ENCODE measurements around the gene SCGN. TPM values are rescaled to one million over a fixed set of nuclear protein-coding genes. Genes with fewer than 3 reads are reported as not detected.

SCGN gene, protein sequence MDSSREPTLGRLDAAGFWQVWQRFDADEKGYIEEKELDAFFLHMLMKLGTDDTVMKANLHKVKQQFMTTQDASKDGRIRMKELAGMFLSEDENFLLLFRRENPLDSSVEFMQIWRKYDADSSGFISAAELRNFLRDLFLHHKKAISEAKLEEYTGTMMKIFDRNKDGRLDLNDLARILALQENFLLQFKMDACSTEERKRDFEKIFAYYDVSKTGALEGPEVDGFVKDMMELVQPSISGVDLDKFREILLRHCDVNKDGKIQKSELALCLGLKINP
- total RNA-seq (not detected), polyA plus RNA-seq (not detected)

- no peak within 1 kb of the TSS for H3K4me3 Mint-ChIP-seq
- H3K4me1 Mint-ChIP-seq = no peaks in the 10 kb centered on the region
- no peak within 1 kb of the TSS for H3K4me3 ChIP-seq (ENCODE audit: low read length in 2 of 2)
- no peaks in the 10 kb centered on the region for H3K36me3 ChIP-seq (ENCODE audit: insufficient read depth, low read length)
- no peaks in the 10 kb centered on the region for H3K36me3 Mint-ChIP-seq
- H3K27ac Mint-ChIP-seq = no peak within 1 kb of the TSS
- peaks cover 0 to 7% (median under 1%) of the 10 kb centered on the region in 8 donors for H3K9me3 Mint-ChIP-seq
- no peaks in the 10 kb centered on the region for H3K4me1 ChIP-seq (ENCODE audit: insufficient read depth, low read length)
- CTCF ChIA-PET (ENCODE audit: partially characterized antibody) = no interaction called here
- H3K27ac ChIP-seq (ENCODE audit: low read depth, low read length) = no peak within 1 kb of the TSS
- peaks cover 7% of the 10 kb centered on the region for H3K27me3 ChIP-seq (ENCODE audit: insufficient read depth, low read length)
- POLR2A ChIA-PET (ENCODE audit: partially characterized antibody) = no interaction called here
- intact Hi-C loops (cut with micrococcal nuclease) = no loop called here
- no peaks in the 10 kb centered on the region for H3K9me3 ChIP-seq (ENCODE audit: control insufficient read depth in 1 of 2, low read length in 2 of 2)
- DNase-seq = peak in 4 of 5 donors; percentile 11 to 30 (median 18)
- H3K27me3 Mint-ChIP-seq = peaks cover 37 to 49% of the 10 kb centered on the region in 2 donors
These were observed at the start of gene SCGN for GRCh38 chr6:25652007-25652515. SCGN (plus strand) TSS chr6:25652215; CDS start chr6:25652404, 189 bp downstream.

DNA sequence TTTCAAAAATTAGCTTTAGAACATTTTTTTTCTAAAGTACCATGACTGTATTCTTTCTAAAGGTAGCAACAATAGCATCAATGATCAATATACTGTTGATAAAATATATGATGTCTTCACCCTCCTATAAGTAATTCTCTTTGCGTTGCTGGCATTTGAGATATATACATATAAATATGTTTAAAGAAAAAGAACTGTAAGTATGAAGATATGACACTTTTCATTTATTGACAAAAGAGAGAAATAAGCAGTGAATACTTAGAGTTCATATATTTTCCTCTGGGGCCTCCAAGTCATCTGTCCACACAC lies 49.4 kb upstream of the SCGN start:
- peaks cover 0 to 3% (median 0%) of the 10 kb centered on the region in 8 donors for H3K9me3 Mint-ChIP-seq

GRCh38 chr6:25603251-25603650 lies 48.8 kb upstream of the SCGN start:
- Mint-ChIP-seq H3K36me3 (peaks cover 2 to 5% of the 10 kb centered on the region in 2 donors), H3K4me3 (no peak overlapping the region), H3K4me1 (peaks cover 0 to 1% (median 0%) of the 10 kb centered on the region in 4 donors), H3K9me3 (peaks cover 0 to 3% (median 0%) of the 10 kb centered on the region in 8 donors), H3K27me3 (no peaks in the 10 kb centered on the region), H3K27ac (no peak overlapping the region)
- Histone ChIP-seq H3K36me3 (ENCODE audit: insufficient read depth, low read length) (no peaks in the 10 kb centered on the region), H3K9me3 (ENCODE audit: control insufficient read depth in 1 of 2, low read length in 2 of 2) (no peaks in the 10 kb centered on the region), H3K4me3 (ENCODE audit: low read length in 2 of 2) (no peak overlapping the region), H3K27ac (ENCODE audit: low read depth, low read length) (no peak overlapping the region), H3K27me3 (ENCODE audit: insufficient read depth, low read length) (no peaks in the 10 kb centered on the region), H3K4me1 (ENCODE audit: insufficient read depth, low read length) (no peaks in the 10 kb centered on the region)
- CTCF ChIA-PET (ENCODE audit: partially characterized antibody) = interaction anchor here (0.6 to 1.7 kb wide), 4 partner anchors 59 to 380 kb away, joined by 3 to 6 read pairs (median 4); no protein-coding TSS in a partner anchor
- DNase-seq = no peak
- POLR2A ChIA-PET (ENCODE audit: partially characterized antibody) = no interaction called here
- intact Hi-C loops (cut with micrococcal nuclease) = loop anchor here (2.0 kb wide), 1 partner anchor 46 kb away; no protein-coding TSS in a partner anchor

More for the DNA sequence above, 49.4 kb upstream of the SCGN start:
- Mint-ChIP-seq H3K27ac (no peak overlapping the region), H3K4me3 (no peak overlapping the region), H3K4me1 (peaks cover 0 to 1% (median 0%) of the 10 kb centered on the region in 4 donors), H3K36me3 (peaks cover 2 to 5% of the 10 kb centered on the region in 2 donors), H3K27me3 (no peaks in the 10 kb centered on the region)
- no peak for DNase-seq
- Histone ChIP-seq H3K4me3 (ENCODE audit: low read length in 2 of 2) (no peak overlapping the region), H3K27me3 (ENCODE audit: insufficient read depth, low read length) (no peaks in the 10 kb centered on the region), H3K36me3 (ENCODE audit: insufficient read depth, low read length) (no peaks in the 10 kb centered on the region), H3K27ac (ENCODE audit: low read depth, low read length) (no peak overlapping the region), H3K4me1 (ENCODE audit: insufficient read depth, low read length) (no peaks in the 10 kb centered on the region), H3K9me3 (ENCODE audit: control insufficient read depth in 1 of 2, low read length in 2 of 2) (no peaks in the 10 kb centered on the region)
- ChIA-PET CTCF (ENCODE audit: partially characterized antibody) (interaction anchor here (0.6 to 3.3 kb wide), 8 partner anchors 8 to 380 kb away, joined by 3 to 28 read pairs (median 4); no protein-coding TSS in a partner anchor), POLR2A (ENCODE audit: partially characterized antibody) (no interaction called here)
- intact Hi-C loops (cut with micrococcal nuclease) = loop anchor here (1.0 to 2.0 kb wide), 3 partner anchors 46 to 379 kb away; no protein-coding TSS in a partner anchor

DNA sequence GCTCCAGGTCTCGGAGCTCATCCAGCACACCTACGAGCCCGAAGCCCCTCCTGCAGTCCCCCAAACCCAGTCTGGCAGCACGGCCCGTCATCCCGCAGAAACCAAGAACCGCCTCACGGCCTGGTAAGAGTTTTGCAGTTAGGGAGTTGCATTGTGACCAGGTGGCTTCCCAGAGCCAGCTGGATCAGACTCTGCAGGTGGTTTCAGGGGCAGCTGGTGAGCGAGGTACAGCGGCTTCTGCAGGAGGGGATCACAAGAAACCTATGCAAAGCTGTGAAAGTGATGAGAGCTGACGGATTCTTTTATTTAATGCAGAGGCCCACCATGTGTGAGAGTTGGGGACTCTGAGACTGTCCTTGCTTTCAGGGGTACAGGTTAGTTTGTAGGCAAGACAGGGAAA lies 45.9 kb upstream of the SCGN start:
- H3K36me3 ChIP-seq (ENCODE audit: insufficient read depth, low read length) = no peaks in the 10 kb centered on the region
- intact Hi-C loops (cut with micrococcal nuclease) = no loop called here
- DNase-seq = no peak
- no peaks in the 10 kb centered on the region for H3K27me3 ChIP-seq (ENCODE audit: insufficient read depth, low read length)
- CTCF ChIA-PET (ENCODE audit: partially characterized antibody) = interaction anchor here (0.7 to 1.8 kb wide), 5 partner anchors 14 to 383 kb away, joined by 3 to 6 read pairs (median 3); no protein-coding TSS in a partner anchor
- Mint-ChIP-seq H3K9me3 (peaks cover 0 to 3% (median 0%) of the 10 kb centered on the region in 8 donors), H3K36me3 (peaks cover 2 to 12% of the 10 kb centered on the region in 2 donors), H3K27ac (no peak overlapping the region), H3K27me3 (no peaks in the 10 kb centered on the region), H3K4me1 (peaks cover 0 to 1% (median 0%) of the 10 kb centered on the region in 4 donors), H3K4me3 (no peak overlapping the region)
- no peak overlapping the region for H3K27ac ChIP-seq (ENCODE audit: low read depth, low read length)
- no peak overlapping the region for H3K4me3 ChIP-seq (ENCODE audit: low read length in 2 of 2)
- POLR2A ChIA-PET (ENCODE audit: partially characterized antibody) = no interaction called here
- no peaks in the 10 kb centered on the region for H3K9me3 ChIP-seq (ENCODE audit: control insufficient read depth in 1 of 2, low read length in 2 of 2)
- H3K4me1 ChIP-seq (ENCODE audit: insufficient read depth, low read length) = no peaks in the 10 kb centered on the region

DNA sequence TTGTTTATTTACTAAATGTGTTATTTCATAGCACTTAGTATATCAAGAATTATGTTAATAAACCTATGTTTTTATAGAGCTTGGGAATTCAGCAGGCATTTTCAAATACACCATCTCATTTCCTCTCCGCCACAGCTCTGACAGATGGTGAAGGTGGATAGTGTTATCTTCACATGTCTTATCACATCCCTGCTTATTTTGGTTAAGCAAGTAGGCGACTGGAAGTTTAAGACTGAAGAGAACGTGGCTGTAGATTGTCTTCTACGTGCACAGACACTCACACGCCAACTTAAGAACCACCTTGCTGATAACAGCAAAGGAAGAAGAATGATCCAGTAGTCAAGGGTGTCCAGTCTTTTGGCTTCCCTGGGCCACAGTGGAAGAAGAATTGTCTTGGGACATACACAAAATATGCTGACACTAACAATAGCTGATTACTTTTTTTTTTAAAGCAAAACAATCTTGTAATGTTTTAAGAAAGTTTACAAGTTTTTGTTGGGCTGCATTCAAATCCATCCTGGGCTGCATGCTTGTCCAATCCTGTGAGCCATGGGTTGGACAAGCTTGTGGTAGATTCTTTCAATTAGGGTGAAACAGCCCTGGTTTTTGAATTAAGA lies 43.3 kb upstream of the SCGN start:
- Histone ChIP-seq H3K27me3 (ENCODE audit: insufficient read depth, low read length) (no peaks in the 10 kb centered on the region), H3K27ac (ENCODE audit: low read depth, low read length) (no peak overlapping the region), H3K36me3 (ENCODE audit: insufficient read depth, low read length) (no peaks in the 10 kb centered on the region), H3K4me1 (ENCODE audit: insufficient read depth, low read length) (no peaks in the 10 kb centered on the region), H3K9me3 (ENCODE audit: control insufficient read depth in 1 of 2, low read length in 2 of 2) (no peaks in the 10 kb centered on the region), H3K4me3 (ENCODE audit: low read length in 2 of 2) (no peak overlapping the region)
- Mint-ChIP-seq H3K27ac (no peak overlapping the region), H3K36me3 (peaks cover 2 to 12% of the 10 kb centered on the region in 2 donors), H3K9me3 (peaks cover 0 to 3% (median 0%) of the 10 kb centered on the region in 8 donors), H3K4me3 (no peak overlapping the region), H3K27me3 (no peaks in the 10 kb centered on the region), H3K4me1 (no peaks in the 10 kb centered on the region)
- ChIA-PET CTCF (ENCODE audit: partially characterized antibody) (interaction anchor here (1.0 kb wide), 1 partner anchor 385 kb away, joined by 3 read pairs; no protein-coding TSS in a partner anchor), POLR2A (ENCODE audit: partially characterized antibody) (no interaction called here)
- intact Hi-C loops (cut with micrococcal nuclease) = no loop called here
- no peak for DNase-seq

DNA sequence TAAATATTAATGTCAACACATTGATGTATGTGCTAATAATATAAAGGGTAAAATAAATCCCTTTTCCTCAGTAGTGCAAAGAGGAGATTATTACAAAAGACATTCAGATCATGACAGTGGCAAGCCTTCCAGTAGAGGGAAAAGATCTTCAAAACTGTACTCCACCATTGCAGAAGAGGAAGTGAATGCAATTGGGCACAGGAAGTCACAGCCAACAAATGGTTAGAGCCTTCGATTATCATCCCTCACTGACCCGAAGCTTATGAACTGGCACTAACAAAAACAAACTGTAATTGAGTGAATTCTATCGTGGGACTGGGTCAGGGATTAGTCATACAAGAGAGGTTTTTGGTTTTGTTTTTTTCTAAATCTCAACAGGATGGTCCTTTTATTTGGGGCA lies 39.3 kb upstream of the SCGN start:
- H3K27ac Mint-ChIP-seq = no peak overlapping the region
- H3K4me1 ChIP-seq (ENCODE audit: insufficient read depth, low read length) = no peaks in the 10 kb centered on the region
- intact Hi-C loops (cut with micrococcal nuclease) = no loop called here
- DNase-seq = no peak
- no peaks in the 10 kb centered on the region for H3K36me3 ChIP-seq (ENCODE audit: insufficient read depth, low read length)
- H3K27me3 ChIP-seq (ENCODE audit: insufficient read depth, low read length) = no peaks in the 10 kb centered on the region
- H3K27me3 Mint-ChIP-seq = no peaks in the 10 kb centered on the region
- H3K9me3 ChIP-seq (ENCODE audit: control insufficient read depth in 1 of 2, low read length in 2 of 2) = no peaks in the 10 kb centered on the region
- POLR2A ChIA-PET (ENCODE audit: partially characterized antibody) = no interaction called here
- CTCF ChIA-PET (ENCODE audit: partially characterized antibody) = no interaction called here
- H3K4me3 Mint-ChIP-seq = no peak overlapping the region
- H3K9me3 Mint-ChIP-seq = no peaks in the 10 kb centered on the region
- no peak overlapping the region for H3K27ac ChIP-seq (ENCODE audit: low read depth, low read length)
- no peak overlapping the region for H3K4me3 ChIP-seq (ENCODE audit: low read length in 2 of 2)
- peaks cover 2 to 12% of the 10 kb centered on the region in 2 donors for H3K36me3 Mint-ChIP-seq
- no peaks in the 10 kb centered on the region for H3K4me1 Mint-ChIP-seq

GRCh38 chr6:25613415-25613814 lies 38.6 kb upstream of the SCGN start:
- H3K27me3 Mint-ChIP-seq = no peaks in the 10 kb centered on the region
- no peak for DNase-seq
- CTCF ChIA-PET (ENCODE audit: partially characterized antibody) = interaction anchor here (1.4 kb wide), 1 partner anchor 390 kb away, joined by 3 read pairs; no protein-coding TSS in a partner anchor
- H3K27ac Mint-ChIP-seq = no peak overlapping the region
- no peaks in the 10 kb centered on the region for H3K4me1 ChIP-seq (ENCODE audit: insufficient read depth, low read length)
- no peaks in the 10 kb centered on the region for H3K27me3 ChIP-seq (ENCODE audit: insufficient read depth, low read length)
- no peaks in the 10 kb centered on the region for H3K9me3 ChIP-seq (ENCODE audit: control insufficient read depth in 1 of 2, low read length in 2 of 2)
- H3K9me3 Mint-ChIP-seq = no peaks in the 10 kb centered on the region
- no peaks in the 10 kb centered on the region for H3K4me1 Mint-ChIP-seq
- peaks cover 2 to 12% of the 10 kb centered on the region in 2 donors for H3K36me3 Mint-ChIP-seq
- no peak overlapping the region for H3K27ac ChIP-seq (ENCODE audit: low read depth, low read length)
- H3K4me3 ChIP-seq (ENCODE audit: low read length in 2 of 2) = no peak overlapping the region
- POLR2A ChIA-PET (ENCODE audit: partially characterized antibody) = no interaction called here
- intact Hi-C loops (cut with micrococcal nuclease) = no loop called here
- no peak overlapping the region for H3K4me3 Mint-ChIP-seq
- no peaks in the 10 kb centered on the region for H3K36me3 ChIP-seq (ENCODE audit: insufficient read depth, low read length)

All from CD4-positive, alpha-beta memory T cell (primary cell).